NT2/D1 (cell line): ENCODE results near the gene TET1.

Experiments
- SUZ12 ChIP-seq: IDR thresholded peaks from 2 replicates; pipeline ENCODE4 v1.6.1; 2011; ENCODE audit not compliant: insufficient read length, insufficient read depth; ENCODE audit errors: extremely low read depth
- YY1 ChIP-seq: IDR thresholded peaks from 2 replicates; pipeline ENCODE4 v1.6.1; 2011; ENCODE audit not compliant: insufficient read length, insufficient read depth
- ZNF274 ChIP-seq: IDR thresholded peaks from 2 replicates; pipeline ENCODE4 v1.6.1; 2011; ENCODE audit warnings: mild to moderate bottlenecking, low read depth, low read length

DNA sequence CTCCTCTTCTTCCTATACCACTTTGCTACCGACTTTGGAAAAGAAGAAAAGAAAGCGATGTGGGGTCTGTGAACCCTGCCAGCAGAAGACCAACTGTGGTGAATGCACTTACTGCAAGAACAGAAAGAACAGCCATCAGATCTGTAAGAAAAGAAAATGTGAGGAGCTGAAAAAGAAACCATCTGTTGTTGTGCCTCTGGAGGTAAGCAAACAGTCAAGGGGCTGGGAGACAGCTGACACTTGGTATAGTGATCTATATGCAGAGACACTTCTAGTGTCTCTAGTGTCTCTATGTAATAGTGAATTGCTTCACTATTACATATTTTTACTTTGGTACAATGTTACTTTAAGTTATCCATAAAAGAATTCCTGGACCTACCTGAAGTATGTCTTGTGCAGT is 13.9 kb downstream of the TET1 start:
- no peak for TF ChIP-seq ZNF274
- TF ChIP-seq SUZ12, result no peak
- no peak for TF ChIP-seq YY1
